Brain microvascular endothelial cell (primary cell): ENCODE measurements around the gene ADCY5.

Experiments used
- DNase-seq: peaks from one replicate; pipeline ENCODE4 v3.0.0-alpha.2; 2020
- H3K27ac ChIP-seq: fragments of 250-450 bp; sonication (Bioruptor Pico); 2 replicates; pipeline ENCODE4 v1.5.1; 2020; ENCODE audit warnings: mild to moderate bottlenecking, moderate library complexity
- H3K27me3 ChIP-seq: fragments of 250-450 bp; sonication (Bioruptor Pico); replicated peaks from 2 replicates; pipeline ENCODE4 v1.5.1; 2020; ENCODE audit warnings: mild to moderate bottlenecking
- H3K36me3 ChIP-seq: fragments of 250-450 bp; sonication (Bioruptor Pico); replicated peaks from 2 replicates; pipeline ENCODE4 v1.5.1; 2020; ENCODE audit warnings: mild to moderate bottlenecking
- H3K4me3 ChIP-seq: 2 replicates; pipeline ENCODE4 v1.5.1; 2011; ENCODE audit warnings: low read depth, mild to moderate bottlenecking, control low read depth, low read length, moderate library complexity
- CTCF ChIP-seq: IDR thresholded peaks from 2 replicates; pipeline ENCODE4 v1.5.1; 2011; ENCODE audit warnings: low read depth, mild to moderate bottlenecking, moderate library complexity, low read length, control low read depth, inconsistent platforms; ENCODE audit errors: missing control alignments
- in situ Hi-C: cut with HindIII; loops from 2 replicates; pipeline ENCODE4 v1.10.0; 2017; ENCODE audit warnings: low sequenced_read_pairs, low pct_ligation_motif_present

Gene ADCY5

GRCh38 chr3:123283657-123284398 is 165.1 kb downstream of the ADCY5 start:
- H3K27ac ChIP-seq = no peak overlapping the region
- no peak overlapping the region for H3K4me3 ChIP-seq
- no peak for DNase-seq
- no peaks in the 10 kb centered on the region for H3K36me3 ChIP-seq
- H3K27me3 ChIP-seq = no peaks in the 10 kb centered on the region
- no peak for TF ChIP-seq CTCF
- in situ Hi-C loops = no loop called here

- H3K36me3 ChIP-seq = no peaks in the 10 kb centered on the region
- in situ Hi-C loops = no loop called here
- TF ChIP-seq CTCF = no peak
These were observed 165.8 kb downstream of the ADCY5 start for GRCh38 chr3:123283074-123283473.

GRCh38 chr3:123282461-123282860 is 166.4 kb downstream of the ADCY5 start:
- H3K36me3 ChIP-seq = no peaks in the 10 kb centered on the region
- in situ Hi-C loops = no loop called here
- H3K27ac ChIP-seq = no peak overlapping the region
- DNase-seq = no peak
- no peaks in the 10 kb centered on the region for H3K27me3 ChIP-seq
- no peak overlapping the region for H3K4me3 ChIP-seq
- no peak for TF ChIP-seq CTCF

More at GRCh38 chr3:123283074-123283473, 165.8 kb downstream of the ADCY5 start:
- DNase-seq = no peak
- Histone ChIP-seq H3K27me3 (no peaks in the 10 kb centered on the region), H3K27ac (no peak overlapping the region), H3K4me3 (no peak overlapping the region)

GRCh38 chr3:123281929-123282328 is 167.0 kb downstream of the ADCY5 start:
- no peak for DNase-seq

GRCh38 chr3:123281406-123281805 is 167.5 kb downstream of the ADCY5 start:
- in situ Hi-C loops = no loop called here
- no peak for DNase-seq
- TF ChIP-seq CTCF = no peak
- Histone ChIP-seq H3K4me3 (no peak overlapping the region), H3K27me3 (no peaks in the 10 kb centered on the region), H3K36me3 (no peaks in the 10 kb centered on the region), H3K27ac (no peak overlapping the region)

More at GRCh38 chr3:123281929-123282328, 167.0 kb downstream of the ADCY5 start:
- in situ Hi-C loops = no loop called here
- H3K27me3 ChIP-seq = no peaks in the 10 kb centered on the region
- H3K36me3 ChIP-seq = no peaks in the 10 kb centered on the region
- H3K27ac ChIP-seq = no peak overlapping the region
- H3K4me3 ChIP-seq = no peak overlapping the region
- no peak for TF ChIP-seq CTCF

- Histone ChIP-seq H3K4me3 (no peak overlapping the region), H3K27me3 (no peaks in the 10 kb centered on the region), H3K36me3 (no peaks in the 10 kb centered on the region), H3K27ac (no peak overlapping the region)
- in situ Hi-C loops = no loop called here
- no peak for TF ChIP-seq CTCF
- no peak for DNase-seq
These were observed 169.8 kb downstream of the ADCY5 start for GRCh38 chr3:123279121-123279520.
